ENCODE measurements around the gene RPTOR. TPM values are rescaled to one million over a fixed set of nuclear protein-coding genes. Genes with fewer than 3 reads are reported as not detected.

The RPTOR gene
- total RNA-seq, 1 experiment from 2014 or later, result 25.1 TPM

- Histone ChIP-seq H2AK5ac (ENCODE audit: insufficient read length, low read length) (no peak overlapping the region), H3T11ph (ENCODE audit: low read length) (no peak overlapping the region), H3K23ac (ENCODE audit: insufficient read length, low read depth, low read length) (no peak overlapping the region), H2BK20ac (ENCODE audit: low read depth, low read length, poor library complexity, severe bottlenecking) (no peak overlapping the region), H3K56ac (ENCODE audit: insufficient read length, low read depth, low read length) (no peak overlapping the region), H3K9me3 (ENCODE audit: control insufficient read depth, low read depth, low read length) (no peaks in the 10 kb centered on the region), H4K91ac (ENCODE audit: insufficient read length, low read depth, low read length) (no peak overlapping the region), H3K4me1 (ENCODE audit: insufficient read depth, low read length) (no peaks in the 10 kb centered on the region), H3K18ac (ENCODE audit: insufficient read length, low read depth, low read length) (no peak overlapping the region), H2BK12ac (ENCODE audit: insufficient read length, low read depth, low read length) (no peak overlapping the region), H3K9ac (ENCODE audit: extremely low read depth, insufficient read length, low read length) (no peak overlapping the region), H4K8ac (replicated peaks; ENCODE audit: insufficient read length, low read depth, low read length) (no peak overlapping the region), H3K4me2 (ENCODE audit: insufficient read depth, insufficient read length, low read length) (no peak overlapping the region), H3K4ac (ENCODE audit: low read depth, low read length) (no peak overlapping the region), H3K14ac (ENCODE audit: insufficient read depth, low read length) (no peak overlapping the region; the same call in 1 of the 2 replicates), H4K5ac (ENCODE audit: insufficient read length, low read depth, low read length) (no peak overlapping the region), H2AFZ (ENCODE audit: low read length) (no peak overlapping the region), H3K27ac (ENCODE audit: insufficient read length, low read depth, low read length) (no peak overlapping the region), H3K79me1 (ENCODE audit: insufficient read depth, low read depth, low read length, poor library complexity, severe bottlenecking) (no peaks in the 10 kb centered on the region), H2BK120ac (ENCODE audit: low read depth, low read length, poor library complexity, severe bottlenecking) (no peak overlapping the region), H3K23me2 (ENCODE audit: insufficient read length, low read depth, low read length, poor library complexity, severe bottlenecking) (no peaks in the 10 kb centered on the region), H2BK5ac (ENCODE audit: insufficient read length, low read length) (no peak overlapping the region), H4K20me1 (ENCODE audit: control insufficient read depth, insufficient read depth, insufficient read length) (peaks cover 2% of the 10 kb centered on the region), H3K27me3 (ENCODE audit: insufficient read depth, low read length) (no peaks in the 10 kb centered on the region), H2BK15ac (ENCODE audit: low read depth, low read length) (no peak overlapping the region), H3K79me2 (ENCODE audit: insufficient read depth, low read length) (no peaks in the 10 kb centered on the region)
- H3K4me1 Mint-ChIP-seq, result no peaks in the 10 kb centered on the region; a peak in 1 of 4 replicates
- WGBS (ENCODE audit: extremely low coverage, insufficient read length, low lambda C conversion rate), result no CpG with 5 or more reads among the region's 18 CpGs
- DNase-seq, result no peak
- TF ChIP-seq CTCF (conservative IDR thresholded peaks at IDR 0.05), result no peak
- peaks cover 10 to 39% (median 21%) of the 10 kb centered on the region in 3 experiments; a peak in 6 of 7 replicates for H3K36me3 Mint-ChIP-seq (ENCODE audit: insufficient read depth in 1 of 3, low read depth in 3 of 3)
- H3K27me3 Mint-ChIP-seq (ENCODE audit: low read depth), result no peaks in the 10 kb centered on the region
- H3K9me3 Mint-ChIP-seq, result no peaks in the 10 kb centered on the region
- H3K27ac Mint-ChIP-seq, result peak overlapping the region in 2 of 3 experiments; percentile 69 to 77; a peak in 3 of 7 replicates
- no peak overlapping the region for H3K4me3 Mint-ChIP-seq
Observed at GRCh38 chr17:80890921-80891396, 346.3 kb downstream of the RPTOR start.

Measured in H9 (cell line).